Measurements from ENCODE around the gene ARAP2. TPM values are rescaled to one million over a fixed set of nuclear protein-coding genes. Genes with fewer than 3 reads are reported as not detected.

ARAP2 gene
- total and polyA plus RNA-seq, 2 experiments from 2014 or later: 0.92 to 4.8 TPM

- H3K79me2 ChIP-seq (replicated peaks; ENCODE audit: insufficient read depth): no peaks in the 10 kb centered on the region
- no peaks in the 10 kb centered on the region for H3K27me3 Mint-ChIP-seq (ENCODE audit: insufficient read depth, low read depth, poor library complexity)
- DNase-seq (ENCODE audit: low spot score) (no peak), ATAC-seq (no peak)
- no peak overlapping the region for H3K4me3 ChIP-seq
- H3K36me3 ChIP-seq (ENCODE audit: insufficient read depth): no peaks in the 10 kb centered on the region
- no peaks in the 10 kb centered on the region for H3K36me3 Mint-ChIP-seq (ENCODE audit: low read depth)
- no peaks in the 10 kb centered on the region for H3F3A ChIP-seq (replicated peaks; ENCODE audit: low read depth)
- H3K4me1 ChIP-seq (ENCODE audit: insufficient read depth): no peaks in the 10 kb centered on the region
- no peaks in the 10 kb centered on the region for H3K9me3 Mint-ChIP-seq
- H3K9me2 ChIP-seq (ENCODE audit: insufficient read depth): no peaks in the 10 kb centered on the region
- no peaks in the 10 kb centered on the region for H3K27me3 ChIP-seq (ENCODE audit: insufficient read depth)
- H3K27ac ChIP-seq (ENCODE audit: low read depth): no peak overlapping the region
- H3K27ac Mint-ChIP-seq: no peak overlapping the region
- TF ChIP-seq ZNF462 (CRISPR knock-in tag; IDR thresholded peaks at IDR 0.05) (no peak), REST (IDR thresholded peaks at IDR 0.05; ENCODE audit: unreplicated experiment) (no peak), POLR2AphosphoS5 (IDR thresholded peaks at IDR 0.05; ENCODE audit: low read depth) (no peak), ZNF114 (CRISPR knock-in tag; IDR thresholded peaks at IDR 0.05) (no peak), NANOG (IDR thresholded peaks at IDR 0.05; ENCODE audit: borderline replicate concordance) (no peak), ETS1 (IDR thresholded peaks at IDR 0.05) (no peak), CTCF (conservative IDR thresholded peaks at IDR 0.05; ENCODE audit: low read depth in 2 of 2) (no peak), EZH2 (IDR thresholded peaks at IDR 0.05; ENCODE audit: low read depth, unreplicated experiment) (no peak), CREB1 (CRISPR knock-in tag; IDR thresholded peaks at IDR 0.05; ENCODE audit: low read depth) (no peak), JUNB (IDR thresholded peaks at IDR 0.05; ENCODE audit: unreplicated experiment) (no peak), STAT1 (IDR thresholded peaks at IDR 0.05; ENCODE audit: unreplicated experiment) (no peak)
- H3K4me1 Mint-ChIP-seq: peaks cover 7% of the 10 kb centered on the region; the same call in 2 of the 3 replicates
- no peak overlapping the region for H3K4me2 ChIP-seq
- H2AFZ ChIP-seq: no peak overlapping the region
- H4K20me1 ChIP-seq (replicated peaks; ENCODE audit: insufficient read depth): no peaks in the 10 kb centered on the region
- H3K4me3 Mint-ChIP-seq: no peak overlapping the region
These were observed 64.1 kb downstream of the ARAP2 start for GRCh38 chr4:36180206-36180605.

All from GM23338 (cell line).